Ovary (tissue), 9 donors: Measurements from ENCODE around the gene HPCAL1. TPM values are rescaled to one million over a fixed set of nuclear protein-coding genes. Genes with fewer than 3 reads are reported as not detected.
"Not testable (repeated sequence)": the region's sequence is repeated elsewhere in the genome, so short reads cannot be mapped to it uniquely, and the experiment has no call there.

ENCODE experiments used
- DNase-seq, 5 donors: peaks; one replicate each; pipeline ENCODE4 v3.0.0-alpha.2; 2019 to 2020
- H3K27ac ChIP-seq, 2 donors: fragments of 200-600 bp; one replicate each; pipeline versions ENCODE4 v1.5.1 to v1.8.0; 2019 to 2022
- H3K27me3 ChIP-seq: fragments of 200-600 bp; one replicate; pipeline ENCODE4 v1.8.0; 2022
- H3K36me3 ChIP-seq: fragments of 200-600 bp; sonication (generic); one replicate; pipeline ENCODE4 v1.5.1; 2019
- H3K4me1 ChIP-seq: one replicate; pipeline ENCODE4 v1.8.1; 2013; ENCODE audit warnings: mild to moderate bottlenecking, moderate library complexity; ENCODE audit not compliant: insufficient read depth
- H3K4me3 ChIP-seq: fragments of 200-600 bp; sonication (generic); one replicate; pipeline ENCODE4 v1.5.1; 2017
- H3K9me3 ChIP-seq, 2 donors: fragments of 200-600 bp in 1 of 2; sonication (generic) in 1 of 2; one replicate each; pipeline versions ENCODE4 v1.5.1 to v1.8.1; 2013 to 2019; ENCODE audit warnings: mild to moderate bottlenecking in 1 of 2, moderate library complexity in 1 of 2
- CTCF ChIP-seq, 3 donors: fragments of 450-650 bp in 2 of 3; fragments of 200-600 bp in 1 of 3; IDR thresholded peaks; one replicate each; pipeline versions ENCODE4 v1.5.1 to v1.8.0; 2016 to 2022; ENCODE audit warnings: antibody characterized with exemption in 3 of 3, mild to moderate bottlenecking in 1 of 3
- EP300 ChIP-seq: sonication (generic); formaldehyde crosslinking; IDR thresholded peaks from one replicate; pipeline ENCODE4 v1.6.1; 2017; ENCODE audit warnings: antibody characterized with exemption
- POLR2A ChIP-seq: fragments of 450-650 bp; IDR thresholded peaks from one replicate; pipeline ENCODE4 v1.6.1; 2017; ENCODE audit warnings: antibody characterized with exemption, mild to moderate bottlenecking, moderate library complexity
- WGBS, 3 donors: extraction: QIAGEN DNeasy Blood & Tissue Kit in 1 of 3; methylation state at CpG; one replicate each; pipeline versions ENCODE4 v1.1.5 to v1.1.7; 2013 to 2017; 5-methylcytosine and 5-hydroxymethylcytosine counted together
- intact Hi-C, 4 donors: fragments of 100-400 bp; cut with DNase I; formaldehyde crosslinking; loops; one replicate each; pipeline versions ENCODE4 v1.11.0 to v1.15.1; 2022 to 2023
- polyA plus RNA-seq, 2 donors: library from polyadenylated mRNA; stranded (reverse); fragments of 200-250 nt in 1 of 2; fragments of 350-450 nt in 1 of 2; fragmentation: Illumina TruSeq in 1 of 2; extraction: RNeasy Lipid Tissue Mini Kit (QIAGEN cat#74804) in 1 of 2; gene quantifications; one replicate each; pipeline ENCODE4 v1.2.3, GENCODE V29; 2013 to 2014
- total RNA-seq, 7 donors: library from RNA; depleted of rRNA in 2 of 7; stranded (reverse); fragments of >200 nt in 2 of 7; fragmentation: NEBNext Ultra II Directional in 3 of 7; extraction: Animal tissue kit (Norgen Biotek cat#: 25700) in 3 of 7; gene quantifications; one replicate each; pipeline versions ENCODE4 v1.1.0 to v1.2.4, GENCODE V29; 2016 to 2023
- donor health status: DM: no; HTN: no; CAD: no; lungs with moderate emphysema.
- donor health status: DM: no; HTN: no; CAD: no.
- donor health status: Bipolar disorder and iron deficiency.
- donor health status: DM: yes; HTN: yes; CAD: no.
- donor health status: DM: no; HTN: no; CAD: no.
- donor health status: DM: yes; HTN: yes; CAD: no.

Gene HPCAL1
- total and polyA plus RNA-seq, 9 donors = 11.4 to 69.5 (median 18.5) TPM

GRCh38 chr2:10289352-10289751 lies 13.4 kb upstream of the HPCAL1 start:
- DNase-seq = no peak
- no peaks in the 10 kb centered on the region for H3K4me1 ChIP-seq
- H3K4me3 ChIP-seq = no peak overlapping the region
- H3K27ac ChIP-seq = no peak overlapping the region
- H3K27me3 ChIP-seq = no peaks in the 10 kb centered on the region
- intact Hi-C loops = no loop called here
- H3K36me3 ChIP-seq = no peaks in the 10 kb centered on the region
- TF ChIP-seq POLR2A = no peak
- no peak for TF ChIP-seq CTCF (IDR thresholded peaks at IDR 0.05)
- no peak for TF ChIP-seq EP300
- 85 to 88% (median 87%) methylated on average over 6 of the region's 6 CpGs for WGBS, 3 donors
- H3K9me3 ChIP-seq = no peaks in the 10 kb centered on the region

- Histone ChIP-seq H3K4me3 (no peak overlapping the region), H3K9me3 (no peaks in the 10 kb centered on the region), H3K27me3 (no peaks in the 10 kb centered on the region), H3K4me1 (no peaks in the 10 kb centered on the region), H3K36me3 (no peaks in the 10 kb centered on the region), H3K27ac (no peak overlapping the region)
- TF ChIP-seq EP300 = no peak
- no peak for TF ChIP-seq POLR2A
- TF ChIP-seq CTCF (IDR thresholded peaks at IDR 0.05) = no peak
- DNase-seq = no peak
- WGBS, 3 donors = 93 to 96% (median 95%) methylated on average over 11 of the region's 11 CpGs
- intact Hi-C loops = no loop called here
These were observed 12.8 kb upstream of the HPCAL1 start for GRCh38 chr2:10289891-10290290.

GRCh38 chr2:10291376-10291775 lies 11.3 kb upstream of the HPCAL1 start:
- H3K4me1 ChIP-seq, intact Hi-C loops, DNase-seq, H3K27me3 ChIP-seq, H3K4me3 ChIP-seq, H3K27ac ChIP-seq, H3K9me3 ChIP-seq, H3K36me3 ChIP-seq: not testable (repeated sequence)
- 68 to 85% (median 81%) methylated on average over 15 to 20 of the region's 20 CpGs for WGBS, 3 donors

GRCh38 chr2:10292033-10292432 lies 10.7 kb upstream of the HPCAL1 start:
- intact Hi-C loops = no loop called here
- Histone ChIP-seq H3K27me3 (no peaks in the 10 kb centered on the region), H3K4me3 (no peak overlapping the region), H3K36me3 (no peaks in the 10 kb centered on the region), H3K9me3 (no peaks in the 10 kb centered on the region), H3K4me1 (no peaks in the 10 kb centered on the region), H3K27ac (no peak overlapping the region)
- TF ChIP-seq POLR2A (no peak), CTCF (IDR thresholded peaks at IDR 0.05) (no peak), EP300 (no peak)
- WGBS, 3 donors = 86 to 92% (median 86%) methylated on average over 4 of the region's 4 CpGs
- no peak for DNase-seq

DNA sequence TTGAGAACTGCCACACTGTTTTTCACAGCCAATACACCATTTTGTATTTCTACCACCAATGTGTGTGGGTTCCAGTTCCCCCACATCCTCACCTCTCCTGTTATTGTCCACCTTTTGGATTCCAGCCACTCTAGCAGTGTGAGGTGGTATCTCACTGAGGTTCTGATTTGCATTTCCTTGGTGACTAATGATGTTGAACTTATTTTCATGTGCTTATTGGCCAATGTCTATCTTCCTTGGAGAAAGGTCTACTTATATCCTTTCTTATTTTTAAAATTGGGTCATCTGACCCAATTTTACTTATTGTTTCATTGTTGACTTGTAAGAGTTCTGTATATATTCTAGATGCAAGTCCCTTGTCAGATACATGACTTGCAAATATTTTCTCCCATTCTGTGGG lies 9.1 kb upstream of the HPCAL1 start:
- no peaks in the 10 kb centered on the region for H3K4me1 ChIP-seq
- TF ChIP-seq CTCF (IDR thresholded peaks at IDR 0.05) (no peak), POLR2A (no peak), EP300 (no peak)
- no peaks in the 10 kb centered on the region for H3K9me3 ChIP-seq
- no peak for DNase-seq
- H3K36me3 ChIP-seq = no peaks in the 10 kb centered on the region
- no peak overlapping the region for H3K4me3 ChIP-seq
- no peak overlapping the region for H3K27ac ChIP-seq
- H3K27me3 ChIP-seq = no peaks in the 10 kb centered on the region
- intact Hi-C loops = no loop called here
